Mesodermal cell (in vitro differentiated cells): ENCODE measurements around the gene LYPD6.

ENCODE experiments used
- H3K27ac ChIP-seq: 2 replicates; pipeline ENCODE4 v1.7.0; 2013; ENCODE audit warnings: mild to moderate bottlenecking, low read depth, low read length, moderate library complexity; ENCODE audit not compliant: severe bottlenecking
- H3K36me3 ChIP-seq: 2 replicates; pipeline ENCODE4 v1.7.1; 2013; ENCODE audit warnings: mild to moderate bottlenecking, low read length, moderate library complexity; ENCODE audit not compliant: control insufficient read depth, insufficient read depth
- H3K4me1 ChIP-seq: one replicate; pipeline ENCODE4 v1.7.1; 2013; ENCODE audit warnings: mild to moderate bottlenecking, low read length; ENCODE audit not compliant: insufficient read depth, control insufficient read depth, poor library complexity, severe bottlenecking
- H3K4me3 ChIP-seq: 2 replicates; pipeline ENCODE4 v1.7.0; 2013; ENCODE audit warnings: low read length, control low read depth, mild to moderate bottlenecking; ENCODE audit not compliant: insufficient read depth, poor library complexity, severe bottlenecking; ENCODE audit errors: extremely low read depth
- H3K9me3 ChIP-seq: 2 replicates; pipeline ENCODE4 v1.7.1; 2013; ENCODE audit warnings: mild to moderate bottlenecking, low read length, moderate library complexity; ENCODE audit not compliant: control insufficient read depth
- WGBS, 2 experiments: methylation state at CpG; one replicate each; pipeline ENCODE4 v1.1.5; 2013; ENCODE audit warnings: missing lambda C conversion rate in 2 of 2; ENCODE audit not compliant: insufficient coverage in 2 of 2; 5-methylcytosine and 5-hydroxymethylcytosine counted together

The LYPD6 gene

DNA sequence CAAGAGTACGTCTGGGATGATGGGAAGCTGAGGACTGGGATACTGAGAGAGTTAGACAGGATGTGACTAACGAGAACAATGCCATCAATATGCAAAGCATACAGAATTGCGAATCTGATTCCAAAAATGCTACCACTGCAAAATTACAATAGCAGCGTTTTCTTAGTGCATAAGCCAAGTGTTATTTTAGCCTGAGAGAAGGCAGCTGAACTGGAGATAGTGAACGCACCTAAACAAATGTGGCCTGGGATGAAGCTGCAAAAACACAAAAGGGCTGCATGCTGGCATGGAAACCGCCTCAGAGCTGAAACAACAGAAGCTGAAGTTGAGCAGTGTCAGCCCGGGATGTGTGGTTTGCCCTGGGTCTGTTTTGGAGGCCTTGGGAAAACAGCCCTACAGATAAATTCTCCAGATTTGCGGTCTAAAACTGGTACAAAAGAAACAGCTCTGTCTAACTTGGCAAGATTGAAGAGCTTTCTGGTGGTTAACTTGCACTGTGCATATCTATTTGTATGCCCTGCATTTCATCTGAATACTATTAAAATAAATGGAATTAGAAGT lies 45.5 kb downstream of the LYPD6 start:
- 74 to 85% methylated on average over 6 to 8 of the region's 8 CpGs for WGBS, 2 experiments
- peaks cover 5% of the 10 kb centered on the region for H3K36me3 ChIP-seq

DNA sequence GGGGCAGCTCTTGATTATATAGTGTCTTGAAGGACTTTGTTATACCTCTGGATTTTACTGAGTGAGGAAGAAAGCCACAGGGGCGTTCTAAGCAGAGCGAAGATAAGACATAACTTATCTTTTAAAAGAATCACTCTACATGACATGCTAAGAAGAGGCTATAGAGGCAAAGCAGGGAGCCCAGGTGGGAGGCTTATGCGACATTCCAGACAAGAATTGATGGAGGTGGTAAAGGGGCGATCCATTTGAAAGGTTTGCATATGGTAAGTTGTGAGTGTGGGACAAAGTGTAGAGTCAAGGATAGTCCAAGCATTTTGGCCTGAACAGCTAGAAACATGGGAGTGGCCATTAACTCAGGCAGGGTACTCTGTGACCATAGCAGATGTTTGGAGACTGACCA lies 49.8 kb downstream of the LYPD6 start:
- Histone ChIP-seq H3K4me1 (no peaks in the 10 kb centered on the region), H3K27ac (no peak overlapping the region), H3K4me3 (no peak overlapping the region), H3K9me3 (no peaks in the 10 kb centered on the region), H3K36me3 (peaks cover 5% of the 10 kb centered on the region)
- WGBS, 2 experiments: 84 to 92% methylated on average over 2 of the region's 4 CpGs

More for the DNA sequence above, 45.5 kb downstream of the LYPD6 start:
- H3K4me1 ChIP-seq: no peaks in the 10 kb centered on the region
- H3K9me3 ChIP-seq: no peaks in the 10 kb centered on the region
- peak overlapping the region; percentile 24 for H3K27ac ChIP-seq
- H3K4me3 ChIP-seq: no peak overlapping the region

DNA sequence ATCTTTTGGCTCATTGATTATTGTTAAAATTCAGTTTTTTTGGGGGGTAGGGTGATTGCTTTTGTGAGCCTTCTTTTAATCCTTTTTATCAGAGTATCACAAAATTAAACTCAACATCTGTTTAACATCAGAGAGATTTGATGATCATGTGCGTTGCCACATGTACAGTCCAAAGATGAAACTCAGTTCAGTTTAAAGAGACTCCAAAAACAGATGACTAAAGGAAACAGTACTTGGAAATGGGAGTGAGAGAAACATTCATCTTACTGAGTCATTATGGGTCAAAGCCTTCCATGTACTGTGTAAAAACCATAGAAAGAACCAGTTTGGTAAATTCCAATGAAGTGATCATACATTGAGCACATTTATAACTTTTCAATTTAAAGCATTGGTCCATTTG lies 53.0 kb downstream of the LYPD6 start:
- no CpG with 5 or more reads among the region's 1 CpG for WGBS, 2 experiments
- Histone ChIP-seq H3K4me3 (no peak overlapping the region), H3K4me1 (peaks cover 4% of the 10 kb centered on the region), H3K27ac (no peak overlapping the region), H3K9me3 (no peaks in the 10 kb centered on the region), H3K36me3 (peaks cover 5% of the 10 kb centered on the region)

DNA sequence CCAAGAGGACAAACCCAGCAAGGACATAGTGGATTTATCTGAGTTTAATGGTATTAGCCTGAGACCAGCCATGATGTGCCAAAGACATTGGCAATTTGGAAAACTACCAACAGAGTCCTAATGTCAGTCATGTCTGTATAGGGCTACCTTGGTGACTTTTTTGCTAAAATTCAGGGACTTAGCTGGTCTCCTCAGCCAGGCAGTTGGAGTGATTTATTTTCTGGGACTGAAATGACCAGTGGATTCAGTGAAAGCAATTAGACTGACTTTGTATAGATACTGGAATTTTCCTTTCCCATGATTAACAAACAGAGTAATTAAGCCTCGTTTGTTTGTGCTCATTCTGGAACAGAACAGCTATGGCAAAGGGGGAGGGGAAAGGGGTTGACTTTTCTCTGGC lies 55.0 kb downstream of the LYPD6 start:
- H3K36me3 ChIP-seq: no peaks in the 10 kb centered on the region
- no peak overlapping the region for H3K27ac ChIP-seq
- H3K4me3 ChIP-seq: no peak overlapping the region
- 80% methylated on average over 1 of the region's 1 CpG; no CpG with 5 or more reads in 1 of the 2 experiments for WGBS, 2 experiments
- peaks cover 9% of the 10 kb centered on the region for H3K4me1 ChIP-seq
- H3K9me3 ChIP-seq: no peaks in the 10 kb centered on the region

DNA sequence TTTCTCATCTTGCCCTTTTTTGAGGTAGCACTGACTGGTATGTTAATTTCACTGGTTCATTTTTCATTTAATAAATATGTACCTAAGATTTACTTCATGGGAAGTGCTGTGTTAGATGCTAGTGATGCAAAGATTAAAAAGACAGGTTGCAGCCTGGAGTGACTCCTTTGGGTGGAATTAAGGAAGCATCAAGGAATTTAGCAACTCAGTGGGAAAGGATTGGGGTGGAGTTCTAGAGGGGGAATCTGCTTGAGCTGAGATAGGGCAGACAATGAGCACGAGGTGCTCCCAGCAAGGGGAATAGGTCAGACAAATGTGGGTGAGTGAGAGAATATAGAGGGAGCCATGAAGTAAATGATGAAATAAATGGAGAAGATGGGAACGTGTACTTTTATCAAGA lies 57.0 kb downstream of the LYPD6 start:
- Histone ChIP-seq H3K9me3 (no peaks in the 10 kb centered on the region), H3K27ac (no peak overlapping the region), H3K4me3 (no peak overlapping the region), H3K36me3 (peaks cover 3% of the 10 kb centered on the region), H3K4me1 (peaks cover 9% of the 10 kb centered on the region)
- WGBS, 2 experiments: 77 to 92% methylated on average over 2 of the region's 2 CpGs

DNA sequence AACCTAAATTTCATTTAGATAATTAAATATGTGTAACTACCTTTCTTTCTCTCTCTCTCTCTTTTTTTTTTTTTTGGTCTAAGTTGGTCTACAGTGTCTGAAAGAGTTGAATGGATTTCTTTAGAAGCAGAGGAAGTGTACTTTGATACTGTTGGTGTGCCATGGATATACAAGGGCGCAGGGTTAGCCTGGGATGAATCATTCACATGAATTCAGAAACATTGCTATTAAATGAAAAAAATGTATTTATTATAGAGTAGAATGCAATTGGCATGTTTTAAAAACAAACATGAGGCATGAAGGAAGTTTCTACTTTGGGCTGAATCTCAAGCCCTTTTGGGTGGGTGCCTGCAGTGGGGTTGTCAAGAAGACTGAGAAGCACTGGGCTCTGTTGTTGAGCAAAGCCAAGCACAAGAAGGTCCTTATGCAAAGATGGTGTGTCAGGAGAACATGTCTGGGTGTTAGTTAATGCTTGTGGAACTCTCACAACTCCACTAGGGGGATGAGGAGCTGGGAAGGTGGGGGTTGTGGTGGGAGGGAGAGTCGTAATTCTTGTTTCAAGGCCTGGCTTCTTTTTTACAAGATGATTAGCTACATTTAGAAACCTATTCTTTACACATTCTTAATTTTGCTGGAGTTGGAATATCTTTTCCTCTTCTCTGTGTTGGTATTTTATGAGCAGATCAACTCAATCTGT lies 57.9 kb downstream of the LYPD6 start:
- Histone ChIP-seq H3K27ac (no peak overlapping the region), H3K4me3 (no peak overlapping the region), H3K9me3 (no peaks in the 10 kb centered on the region), H3K4me1 (peaks cover 9% of the 10 kb centered on the region), H3K36me3 (peaks cover 3% of the 10 kb centered on the region)
- no CpG with 5 or more reads among the region's 2 CpGs for WGBS, 2 experiments

DNA sequence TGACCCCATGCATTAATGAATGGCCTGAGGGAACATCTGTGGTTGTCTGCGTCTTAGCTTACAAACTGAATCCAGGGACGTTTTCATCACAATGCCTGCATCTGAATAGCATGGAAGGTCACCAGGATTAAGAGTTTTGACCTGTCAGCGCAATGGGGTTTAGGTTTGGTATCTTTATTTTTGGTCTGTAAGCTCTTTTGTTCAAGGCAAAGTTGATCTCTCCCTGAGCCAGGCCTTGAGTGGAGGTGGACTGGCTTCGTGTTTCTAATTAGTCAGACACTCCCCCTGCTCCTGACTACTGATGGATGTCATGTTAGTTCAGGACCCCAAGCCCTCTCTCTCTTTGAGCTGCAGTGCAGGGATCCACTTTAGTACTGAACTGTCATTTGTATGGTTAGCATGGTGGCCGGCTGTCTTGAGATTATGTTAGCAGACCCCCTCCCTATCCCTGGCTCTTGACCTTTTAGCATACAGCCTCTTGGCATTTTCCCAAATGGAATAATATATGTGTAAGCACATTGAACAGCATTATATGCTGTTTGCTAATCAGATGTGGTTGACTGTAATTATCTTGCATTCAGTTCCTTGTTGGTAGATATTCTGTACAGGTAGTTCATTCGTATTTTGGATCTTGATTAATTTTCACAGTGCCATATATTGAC lies 59.2 kb downstream of the LYPD6 start:
- peaks cover 3% of the 10 kb centered on the region for H3K36me3 ChIP-seq
- H3K9me3 ChIP-seq: no peaks in the 10 kb centered on the region
- no peak overlapping the region for H3K27ac ChIP-seq
- peaks cover 9% of the 10 kb centered on the region for H3K4me1 ChIP-seq
- H3K4me3 ChIP-seq: no peak overlapping the region
- 57 to 74% methylated on average over 4 of the region's 6 CpGs for WGBS, 2 experiments

DNA sequence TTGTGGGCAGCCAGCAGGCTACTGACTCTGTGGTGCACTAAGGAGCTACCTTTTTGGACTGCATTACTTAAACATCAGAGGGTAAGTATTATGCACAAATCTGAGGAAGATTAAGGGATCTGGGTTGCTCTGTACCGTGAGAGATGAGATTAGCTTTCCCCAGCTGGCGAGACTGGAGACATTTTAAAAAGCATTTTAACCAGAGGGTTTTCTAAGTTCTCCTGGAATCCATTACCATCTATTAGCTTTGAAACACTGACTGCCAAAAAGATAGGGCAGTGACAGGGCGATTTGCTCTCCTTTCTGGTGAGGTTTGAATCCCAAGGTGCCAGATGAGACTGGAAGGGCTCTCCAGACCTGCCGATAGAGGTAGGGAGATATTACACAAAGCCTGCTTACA lies 63.2 kb downstream of the LYPD6 start:
- Histone ChIP-seq H3K9me3 (no peaks in the 10 kb centered on the region), H3K4me3 (no peak overlapping the region), H3K36me3 (peaks cover 3% of the 10 kb centered on the region), H3K4me1 (peaks cover 3% of the 10 kb centered on the region), H3K27ac (no peak overlapping the region)
- WGBS, 2 experiments: 88 to 100% methylated on average over 3 of the region's 4 CpGs

DNA sequence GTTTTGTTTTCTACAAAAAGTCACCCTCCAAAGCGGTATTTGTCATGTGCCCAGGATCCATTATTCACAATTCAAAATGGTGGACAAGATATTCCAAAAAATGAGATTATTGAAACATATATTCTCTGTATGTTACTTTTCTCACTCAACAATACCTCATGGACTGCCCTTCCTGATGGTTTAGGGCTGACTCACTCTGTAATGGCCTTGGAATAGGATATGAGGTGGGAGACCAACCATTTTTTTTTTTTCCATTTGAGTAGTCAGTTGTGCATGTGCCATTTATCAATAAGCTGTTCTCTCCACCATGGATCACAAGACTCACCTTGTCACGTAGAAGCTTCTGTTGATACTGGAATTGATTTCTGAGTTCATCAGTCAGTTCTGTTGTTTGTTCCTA lies 64.5 kb downstream of the LYPD6 start:
- H3K27ac ChIP-seq: no peak overlapping the region
- peaks cover 3% of the 10 kb centered on the region for H3K36me3 ChIP-seq
- no peaks in the 10 kb centered on the region for H3K9me3 ChIP-seq
- peaks cover under 1% of the 10 kb centered on the region for H3K4me1 ChIP-seq
- no CpG with 5 or more reads among the region's 2 CpGs for WGBS, 2 experiments
- no peak overlapping the region for H3K4me3 ChIP-seq

DNA sequence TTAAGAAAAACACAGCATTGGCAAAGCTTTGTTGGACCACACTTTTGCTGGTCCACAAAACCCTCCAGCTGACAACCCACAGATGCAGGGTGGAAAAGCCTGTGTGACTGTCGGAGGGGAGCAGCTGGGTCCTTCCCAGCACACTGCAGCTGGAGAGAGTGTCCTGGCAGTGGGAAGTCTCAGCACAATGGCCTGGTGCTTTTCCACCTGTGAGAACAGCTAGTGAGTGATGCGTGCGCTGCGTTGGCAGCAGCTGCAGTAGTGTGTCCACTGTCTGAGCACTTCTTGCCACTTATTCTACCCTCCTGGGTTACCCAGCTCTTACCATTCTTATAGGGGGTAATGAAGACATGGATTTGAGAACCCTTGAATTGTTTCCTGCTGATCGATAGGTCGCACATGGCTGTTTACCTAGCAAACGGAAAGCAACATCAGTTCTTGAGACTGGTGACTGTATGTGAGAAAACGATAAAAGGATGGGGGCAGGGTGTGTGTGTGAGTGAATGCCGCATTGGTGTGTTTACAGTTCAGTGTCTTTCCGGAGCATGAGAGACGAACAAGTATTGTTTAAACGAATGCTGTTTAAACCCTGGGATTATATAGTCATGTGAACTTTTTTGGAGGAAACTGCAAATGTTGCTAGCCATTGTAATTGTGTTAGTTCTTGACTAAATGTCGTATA lies 69.7 kb downstream of the LYPD6 start:
- Histone ChIP-seq H3K4me1 (peaks cover 9% of the 10 kb centered on the region), H3K9me3 (no peaks in the 10 kb centered on the region), H3K36me3 (peaks cover 4% of the 10 kb centered on the region), H3K4me3 (no peak overlapping the region), H3K27ac (peak overlapping the region; percentile 57)
- WGBS, 2 experiments: 93 to 94% methylated on average over 11 to 12 of the region's 13 CpGs
